Adrenal gland (tissue), 12 donors: Measurements from ENCODE around the gene TNIK. TPM values are rescaled to one million over a fixed set of nuclear protein-coding genes. Genes with fewer than 3 reads are reported as not detected.

ENCODE experiments used
- DNase-seq, 7 donors: peaks; one replicate each; pipeline ENCODE4 v3.0.0-alpha.2; 2019 to 2020
- H3K27ac ChIP-seq, 5 donors: fragments of 200-600 bp; sonication (generic) in 4 of 5; 1 replicate in 3 of 5; 2 replicates in 2 of 5; pipeline versions ENCODE4 v1.5.1 to v1.8.0; 2016 to 2020; ENCODE audit warnings: mild to moderate bottlenecking in 1 of 5
- H3K27me3 ChIP-seq: fragments of 200-600 bp; 2 replicates; pipeline ENCODE4 v1.8.0; 2021
- H3K36me3 ChIP-seq, 2 donors: fragments of 200-600 bp; replicated peaks in 1 of 2; 1 replicate in 1 of 2; 2 replicates in 1 of 2; pipeline versions ENCODE4 v1.5.1 to v1.8.0; 2018 to 2022
- H3K4me1 ChIP-seq, 2 donors: fragments of 200-600 bp; replicated peaks in 1 of 2; 1 replicate in 1 of 2; 2 replicates in 1 of 2; pipeline versions ENCODE4 v1.5.1 to v1.8.0; 2018 to 2021
- H3K4me3 ChIP-seq, 4 donors: fragments of 200-600 bp; sonication (generic) in 3 of 4; one replicate each; pipeline ENCODE4 v1.5.1; 2016 to 2018
- H3K9me3 ChIP-seq, 3 donors: fragments of 200-600 bp; sonication (generic) in 1 of 3; replicated peaks in 1 of 3; 1 replicate in 2 of 3; 2 replicates in 1 of 3; pipeline versions ENCODE4 v1.5.1 to v1.8.0; 2016 to 2021
- CTCF ChIP-seq, 6 experiments: fragments of 450-650 bp in 4 of 6; fragments of 200-600 bp in 2 of 6; sonication (generic) in 1 of 6; IDR thresholded peaks; 1 replicate in 5 of 6; 2 replicates in 1 of 6; pipeline versions ENCODE4 v1.5.1 to v1.8.0; 2016 to 2021; ENCODE audit warnings: antibody characterized with exemption in 6 of 6, mild to moderate bottlenecking in 2 of 6, moderate library complexity in 1 of 6
- POLR2A ChIP-seq, 2 donors: fragments of 450-650 bp; IDR thresholded peaks; one replicate each; pipeline ENCODE4 v1.6.1; 2017; ENCODE audit warnings: antibody characterized with exemption in 2 of 2, mild to moderate bottlenecking in 2 of 2, moderate library complexity in 1 of 2
- WGBS, 4 donors: extraction: QIAGEN DNeasy Blood & Tissue Kit in 2 of 4; methylation state at CpG; one replicate each; pipeline versions ENCODE4 v1.1.5 to v1.1.7; 2013 to 2017; 5-methylcytosine and 5-hydroxymethylcytosine counted together
- intact Hi-C, 2 donors: fragments of 100-400 bp; cut with DNase I; formaldehyde crosslinking; loops; one replicate each; pipeline versions ENCODE4 v1.14.1 to v1.15.0; 2022 to 2023
- polyA plus RNA-seq, 3 donors: library from polyadenylated mRNA; stranded (reverse); fragments of 200-250 nt in 2 of 3; fragments of 350-450 nt in 1 of 3; fragmentation: Illumina TruSeq in 1 of 3; extraction: RNeasy Lipid Tissue Mini Kit (QIAGEN cat#74804) in 1 of 3; gene quantifications; one replicate each; pipeline ENCODE4 v1.2.3, GENCODE V29; 2013 to 2014
- total RNA-seq, 9 donors: library from RNA; depleted of rRNA in 4 of 9; stranded (reverse); fragments of >200 nt in 4 of 9; fragments of 120-200 nt in 1 of 9; fragmentation: NEBNext Ultra II Directional in 1 of 9; extraction: Animal tissue kit (Norgen Biotek cat#: 25700) in 1 of 9; gene quantifications; one replicate each; pipeline versions ENCODE4 v1.1.0 to v1.2.4, GENCODE V29; 2013 to 2023
- donor health status: healthy with polysubstance abuse.
- donor health status: Bipolar disorder and iron deficiency.
- donor health status: DM: yes; HTN: yes; CAD: no.
- donor health status: DM: no; HTN: no; CAD: no.
- donor health status: DM: no; HTN: no; CAD: no.
- donor health status: DM: yes; HTN: yes; CAD: no.

Gene TNIK
- total and polyA plus RNA-seq, 12 donors = 4.9 to 33.1 (median 10.7) TPM

GRCh38 chr3:171261487-171261886 is 198.7 kb downstream of the TNIK start:
- TF ChIP-seq POLR2A (IDR thresholded peaks at IDR 0.05) (no peak), CTCF (IDR thresholded peaks at IDR 0.05) (no peak)
- Histone ChIP-seq H3K9me3 (no peaks in the 10 kb centered on the region), H3K27me3 (no peaks in the 10 kb centered on the region), H3K36me3 (no peaks in the 10 kb centered on the region), H3K4me1 (peaks cover 0 to 15% of the 10 kb centered on the region in 2 donors), H3K4me3 (no peak overlapping the region), H3K27ac (no peak overlapping the region)
- WGBS, 4 donors = 78 to 81% (median 79%) methylated on average over 3 of the region's 3 CpGs
- intact Hi-C loops = no loop called here
- DNase-seq = no peak

GRCh38 chr3:171260899-171261298 is 199.3 kb downstream of the TNIK start:
- Histone ChIP-seq H3K27me3 (no peaks in the 10 kb centered on the region), H3K4me1 (peaks cover 4 to 9% of the 10 kb centered on the region in 2 donors), H3K9me3 (no peaks in the 10 kb centered on the region), H3K36me3 (no peaks in the 10 kb centered on the region), H3K27ac (no peak overlapping the region), H3K4me3 (no peak overlapping the region)
- intact Hi-C loops = no loop called here
- no peak for TF ChIP-seq POLR2A (IDR thresholded peaks at IDR 0.05)
- TF ChIP-seq CTCF (IDR thresholded peaks at IDR 0.05) = no peak
- WGBS, 4 donors = 83 to 91% (median 86%) methylated on average over 3 of the region's 3 CpGs
- DNase-seq = no peak

DNA sequence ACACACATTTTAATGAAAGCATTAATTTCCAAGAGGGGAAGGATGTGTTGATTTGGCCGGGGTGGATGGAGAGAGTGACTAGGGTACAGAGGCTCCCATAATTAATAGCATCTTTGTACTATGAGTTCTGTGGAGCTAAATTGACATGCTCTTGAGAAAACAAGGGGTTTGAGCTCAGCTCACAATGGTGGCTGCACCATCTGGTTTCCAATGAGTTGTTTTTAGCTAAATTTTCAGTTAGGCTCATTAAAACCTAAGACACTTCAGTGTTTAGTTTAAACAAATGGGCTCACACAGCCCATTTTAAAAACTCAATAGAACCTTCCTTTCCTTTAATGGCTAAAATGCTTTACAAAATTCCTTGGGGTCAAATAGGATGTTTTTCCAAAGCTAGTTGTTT is 199.7 kb downstream of the TNIK start:
- TF ChIP-seq CTCF (IDR thresholded peaks at IDR 0.05) = no peak
- no peaks in the 10 kb centered on the region for H3K27me3 ChIP-seq
- no peaks in the 10 kb centered on the region for H3K9me3 ChIP-seq
- WGBS, 4 donors = 91 to 97% (median 91%) methylated on average over 1 of the region's 1 CpG
- H3K36me3 ChIP-seq = no peaks in the 10 kb centered on the region
- peaks cover 4 to 8% of the 10 kb centered on the region in 2 donors for H3K4me1 ChIP-seq
- no peak overlapping the region for H3K27ac ChIP-seq
- H3K4me3 ChIP-seq = no peak overlapping the region
- intact Hi-C loops = no loop called here
- DNase-seq = no peak

GRCh38 chr3:171258316-171258715 is 201.9 kb downstream of the TNIK start:
- H3K4me3 ChIP-seq = no peak overlapping the region
- intact Hi-C loops = no loop called here
- no peak for DNase-seq
- H3K27me3 ChIP-seq = no peaks in the 10 kb centered on the region
- TF ChIP-seq POLR2A (IDR thresholded peaks at IDR 0.05) = no peak
- no peak for TF ChIP-seq CTCF (IDR thresholded peaks at IDR 0.05)
- peaks cover 4 to 8% of the 10 kb centered on the region in 2 donors for H3K4me1 ChIP-seq
- no peaks in the 10 kb centered on the region for H3K9me3 ChIP-seq
- H3K27ac ChIP-seq = no peak overlapping the region
- H3K36me3 ChIP-seq = no peaks in the 10 kb centered on the region
- WGBS, 4 donors = 30 to 40% (median 34%) methylated on average over 2 of the region's 2 CpGs
